Measurements from ENCODE around the gene RAMP3. TPM values are rescaled to one million over a fixed set of nuclear protein-coding genes. Genes with fewer than 3 reads are reported as not detected.

The RAMP3 gene
- total RNA-seq, 1 donor from 2014 or later = not detected

DNA sequence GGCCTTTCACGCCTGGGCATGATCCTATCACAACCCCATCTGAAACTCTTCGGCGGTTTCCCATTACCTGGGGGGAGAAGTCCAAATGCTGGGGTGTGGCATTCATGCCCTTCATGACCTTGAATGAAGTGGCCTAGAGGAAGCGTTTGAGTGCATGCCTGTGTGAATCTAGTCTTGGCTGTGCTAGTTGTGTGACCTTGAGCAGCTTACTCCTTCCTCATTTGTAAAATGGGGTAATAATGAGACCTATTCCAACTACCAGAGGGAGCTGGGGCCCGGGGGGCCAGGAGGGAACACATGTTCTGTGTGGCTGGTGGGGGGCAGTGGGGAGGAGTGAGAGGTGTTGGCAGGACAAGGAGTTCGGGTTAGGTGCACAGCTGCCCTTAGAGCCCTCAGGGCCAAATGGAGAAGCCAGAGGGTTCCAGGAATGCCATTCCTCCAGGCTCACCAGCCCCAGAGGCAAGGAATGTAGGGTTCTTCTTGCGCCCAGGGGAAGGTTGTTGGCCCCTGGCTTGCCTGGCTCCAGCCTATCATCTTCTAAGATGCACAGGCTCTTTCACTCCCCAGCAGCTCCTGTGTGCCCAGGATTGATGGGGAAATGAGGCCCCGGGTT is 24.8 kb upstream of the RAMP3 start:
- H3K4me3 Mint-ChIP-seq (ENCODE audit: low read depth) = no peak overlapping the region
- no peaks in the 10 kb centered on the region for H3K36me3 Mint-ChIP-seq (ENCODE audit: insufficient read depth)
- DNase-seq (ENCODE audit: low spot score, unreplicated experiment) = no peak
- H3K27ac Mint-ChIP-seq = no peak overlapping the region
- no peaks in the 10 kb centered on the region for H3K4me1 Mint-ChIP-seq (ENCODE audit: low read depth)
- TF ChIP-seq, protein P1, sequence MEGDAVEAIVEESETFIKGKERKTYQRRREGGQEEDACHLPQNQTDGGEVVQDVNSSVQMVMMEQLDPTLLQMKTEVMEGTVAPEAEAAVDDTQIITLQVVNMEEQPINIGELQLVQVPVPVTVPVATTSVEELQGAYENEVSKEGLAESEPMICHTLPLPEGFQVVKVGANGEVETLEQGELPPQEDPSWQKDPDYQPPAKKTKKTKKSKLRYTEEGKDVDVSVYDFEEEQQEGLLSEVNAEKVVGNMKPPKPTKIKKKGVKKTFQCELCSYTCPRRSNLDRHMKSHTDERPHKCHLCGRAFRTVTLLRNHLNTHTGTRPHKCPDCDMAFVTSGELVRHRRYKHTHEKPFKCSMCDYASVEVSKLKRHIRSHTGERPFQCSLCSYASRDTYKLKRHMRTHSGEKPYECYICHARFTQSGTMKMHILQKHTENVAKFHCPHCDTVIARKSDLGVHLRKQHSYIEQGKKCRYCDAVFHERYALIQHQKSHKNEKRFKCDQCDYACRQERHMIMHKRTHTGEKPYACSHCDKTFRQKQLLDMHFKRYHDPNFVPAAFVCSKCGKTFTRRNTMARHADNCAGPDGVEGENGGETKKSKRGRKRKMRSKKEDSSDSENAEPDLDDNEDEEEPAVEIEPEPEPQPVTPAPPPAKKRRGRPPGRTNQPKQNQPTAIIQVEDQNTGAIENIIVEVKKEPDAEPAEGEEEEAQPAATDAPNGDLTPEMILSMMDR (IDR thresholded peaks at IDR 0.05; ENCODE audit: unreplicated experiment) = no peak
- H3K27me3 Mint-ChIP-seq = peaks cover 6% of the 10 kb centered on the region
- H3K9me3 Mint-ChIP-seq (ENCODE audit: low read depth) = no peaks in the 10 kb centered on the region

DNA sequence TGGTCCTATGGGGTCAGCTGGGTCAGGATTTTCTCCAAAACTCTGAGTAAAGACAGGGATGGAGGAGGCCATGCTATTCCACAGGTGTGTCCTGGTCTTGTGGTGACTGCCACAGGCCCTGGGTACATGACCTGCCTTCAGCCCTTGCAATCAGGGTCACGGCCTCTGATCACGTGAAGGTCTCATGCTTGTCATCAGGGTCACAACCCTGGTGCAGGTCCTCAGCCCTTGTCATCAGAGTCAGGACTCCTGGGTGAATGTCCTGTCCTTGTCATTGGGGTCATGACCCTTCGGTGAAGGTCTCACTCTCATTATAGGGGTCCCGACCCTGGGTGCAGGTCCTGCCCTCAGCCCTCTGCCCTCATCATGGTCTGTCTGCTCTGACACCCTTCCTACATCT is 24.2 kb upstream of the RAMP3 start:
- H3K27me3 Mint-ChIP-seq = peaks cover 10% of the 10 kb centered on the region
- H3K36me3 Mint-ChIP-seq (ENCODE audit: insufficient read depth) = no peaks in the 10 kb centered on the region
- TF ChIP-seq, protein P1 (IDR thresholded peaks at IDR 0.05; ENCODE audit: unreplicated experiment) = no peak
- H3K4me3 Mint-ChIP-seq (ENCODE audit: low read depth) = no peak overlapping the region
- no peak overlapping the region for H3K27ac Mint-ChIP-seq
- no peaks in the 10 kb centered on the region for H3K9me3 Mint-ChIP-seq (ENCODE audit: low read depth)
- no peaks in the 10 kb centered on the region for H3K4me1 Mint-ChIP-seq (ENCODE audit: low read depth)
- no peak for DNase-seq (ENCODE audit: low spot score, unreplicated experiment)

DNA sequence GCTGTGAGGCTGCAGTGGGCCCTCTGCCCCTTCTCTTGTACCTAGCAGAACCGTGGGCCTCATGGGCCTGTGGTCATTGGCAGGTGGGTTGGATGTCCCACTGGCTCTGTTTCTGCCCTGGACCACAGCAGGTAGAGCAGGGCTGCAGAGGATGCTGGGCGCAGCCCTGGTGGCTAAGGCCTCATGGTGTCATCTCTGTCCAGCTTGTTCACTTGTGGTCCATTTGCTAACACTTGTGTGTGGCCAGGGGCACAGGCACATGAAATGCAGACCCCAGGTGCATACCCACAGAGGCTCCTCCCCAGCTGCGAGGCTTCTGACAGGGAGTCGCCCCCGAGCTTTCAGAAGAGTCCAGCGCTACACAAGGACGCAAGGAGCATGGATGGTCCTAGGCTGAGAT is 23.7 kb upstream of the RAMP3 start:
- no peak overlapping the region for H3K27ac Mint-ChIP-seq
- H3K4me1 Mint-ChIP-seq (ENCODE audit: low read depth) = no peaks in the 10 kb centered on the region
- no peaks in the 10 kb centered on the region for H3K36me3 Mint-ChIP-seq (ENCODE audit: insufficient read depth)
- peaks cover 10% of the 10 kb centered on the region for H3K27me3 Mint-ChIP-seq
- TF ChIP-seq, protein P1 (IDR thresholded peaks at IDR 0.05; ENCODE audit: unreplicated experiment) = no peak
- no peaks in the 10 kb centered on the region for H3K9me3 Mint-ChIP-seq (ENCODE audit: low read depth)
- DNase-seq (ENCODE audit: low spot score, unreplicated experiment) = no peak
- H3K4me3 Mint-ChIP-seq (ENCODE audit: low read depth) = no peak overlapping the region

DNA sequence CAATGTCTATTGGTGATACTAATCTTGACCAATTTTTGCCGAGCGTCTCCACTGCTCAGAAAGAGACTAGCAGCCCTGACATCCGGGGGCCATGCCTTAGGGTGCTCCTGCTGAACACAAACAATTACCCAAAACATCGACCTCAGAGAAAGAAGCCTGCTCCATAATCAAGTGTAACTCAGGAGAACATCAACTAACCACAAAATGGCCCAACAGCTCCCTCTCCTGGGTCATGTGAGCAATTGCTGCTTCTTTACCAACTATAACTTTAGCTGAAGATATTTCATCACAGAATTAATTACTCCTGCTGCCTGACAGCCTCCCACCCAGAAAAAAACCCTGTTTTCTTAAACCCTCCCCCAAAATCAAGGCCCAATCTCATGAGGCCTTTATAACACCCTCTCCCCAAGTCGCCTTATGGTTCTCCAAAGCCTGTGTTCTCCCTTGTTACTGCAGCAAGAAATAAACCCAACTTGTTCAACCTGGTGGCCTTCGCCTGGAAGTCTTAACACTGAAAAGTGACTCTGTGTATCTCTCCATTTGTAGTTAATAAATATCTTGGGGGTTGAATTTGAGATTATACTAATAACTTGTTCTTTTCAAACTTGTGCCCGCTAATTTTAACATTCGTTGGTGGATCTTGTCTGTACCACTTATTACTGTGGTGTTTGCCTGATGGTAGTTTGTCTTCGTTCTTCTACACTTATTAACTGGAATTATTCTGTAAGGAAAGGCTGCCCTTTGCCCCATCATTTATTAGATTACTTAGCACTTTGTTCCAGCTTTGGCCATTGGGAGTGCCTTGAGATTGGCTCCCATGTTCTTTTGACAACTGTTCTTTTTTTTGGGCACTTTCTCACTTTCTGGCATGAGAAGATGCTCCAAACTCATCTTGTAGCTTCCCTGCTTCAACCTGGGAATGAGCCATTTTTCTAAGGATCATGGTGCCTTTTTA is 21.2 kb upstream of the RAMP3 start:
- TF ChIP-seq, protein P1 (IDR thresholded peaks at IDR 0.05; ENCODE audit: unreplicated experiment) = peak; percentile 90
- H3K9me3 Mint-ChIP-seq (ENCODE audit: low read depth) = no peaks in the 10 kb centered on the region
- peak; percentile 36 for DNase-seq (ENCODE audit: low spot score, unreplicated experiment)
- H3K4me1 Mint-ChIP-seq (ENCODE audit: low read depth) = no peaks in the 10 kb centered on the region
- no peaks in the 10 kb centered on the region for H3K36me3 Mint-ChIP-seq (ENCODE audit: insufficient read depth)
- no peak overlapping the region for H3K4me3 Mint-ChIP-seq (ENCODE audit: low read depth)
- peaks cover 14% of the 10 kb centered on the region for H3K27me3 Mint-ChIP-seq
- no peak overlapping the region for H3K27ac Mint-ChIP-seq

DNA sequence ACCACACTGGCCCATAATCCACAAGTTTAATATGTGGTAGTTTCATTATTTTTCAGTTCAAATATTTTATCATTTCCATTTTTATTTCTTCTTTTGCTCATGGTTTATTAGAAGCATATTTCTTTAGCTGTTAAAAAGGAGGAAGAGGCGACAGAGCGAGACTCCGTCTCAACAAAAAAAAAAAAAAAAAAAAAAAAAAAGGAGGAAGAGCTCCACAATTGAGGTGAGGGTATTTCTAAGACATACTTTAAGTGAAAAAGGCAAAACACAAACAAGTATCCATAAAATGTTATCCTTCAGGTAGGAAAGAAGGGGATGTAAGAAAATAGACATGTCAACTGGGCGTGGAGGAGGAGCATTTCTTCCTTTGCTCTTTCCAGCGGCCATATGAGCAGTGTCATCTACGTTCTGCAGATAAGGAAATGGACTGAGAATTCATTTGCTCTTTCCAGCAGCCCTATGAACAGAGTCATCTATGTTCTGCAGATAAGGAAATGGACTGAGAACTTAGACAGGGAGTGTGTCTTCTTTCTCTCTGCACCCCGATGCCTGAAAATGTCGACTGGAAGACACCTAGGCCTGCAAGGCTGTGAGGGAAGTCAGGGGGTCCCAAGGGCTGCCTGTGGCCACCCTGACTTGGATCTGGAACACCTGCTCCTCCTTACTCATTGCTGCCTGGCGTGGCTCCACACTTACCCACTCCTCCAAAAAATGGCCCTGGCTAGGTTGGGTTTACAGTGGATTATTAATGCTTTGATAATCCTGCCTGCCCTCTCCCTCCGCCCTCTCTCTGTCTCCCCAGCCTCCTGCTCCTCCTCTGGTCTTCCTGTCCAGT is 18.9 kb upstream of the RAMP3 start:
- DNase-seq (ENCODE audit: low spot score, unreplicated experiment) = no peak
- no peaks in the 10 kb centered on the region for H3K9me3 Mint-ChIP-seq (ENCODE audit: low read depth)
- TF ChIP-seq, protein P1 (IDR thresholded peaks at IDR 0.05; ENCODE audit: unreplicated experiment) = no peak
- no peaks in the 10 kb centered on the region for H3K36me3 Mint-ChIP-seq (ENCODE audit: insufficient read depth)
- H3K4me1 Mint-ChIP-seq (ENCODE audit: low read depth) = no peaks in the 10 kb centered on the region
- H3K27ac Mint-ChIP-seq = no peak overlapping the region
- no peak overlapping the region for H3K4me3 Mint-ChIP-seq (ENCODE audit: low read depth)
- H3K27me3 Mint-ChIP-seq = peaks cover 14% of the 10 kb centered on the region

Measured in progenitor cell of endocrine pancreas (in vitro differentiated cells).